Stimulated activated CD4-positive, alpha-beta T cell treated with anti-CD3 and anti-CD28 coated beads, Interleukin-12 subunit alpha, Interleukin-12 subunit beta, amount 100 ng/mL, for 48 hours (primary cell): ENCODE data around the gene HECTD3.

ENCODE experiments used
- DNase-seq, 3 donors: peaks; one replicate each; pipeline ENCODE4 v3.0.0-alpha.2; 2020; ENCODE audit warnings: low read depth in 2 of 3, low spot score in 1 of 3

HECTD3 gene

GRCh38 chr1:45010855-45011811 is at the start of gene HECTD3:
Gene HECTD3 (minus strand): TSS chr1:45011324. CDS start chr1:45011257, 67 bp downstream.
- peak; percentile 34 to 67 (median 49) for DNase-seq

- no peak for DNase-seq
Observed at GRCh38 chr1:45059829-45060228, 48.7 kb upstream of the HECTD3 start.

GRCh38 chr1:45057542-45057941 is 46.4 kb upstream of the HECTD3 start:
- DNase-seq: no peak

GRCh38 chr1:45051005-45051772 is 40.1 kb upstream of the HECTD3 start:
- no peak for DNase-seq

- no peak for DNase-seq
Observed at GRCh38 chr1:45047032-45047431, 35.9 kb upstream of the HECTD3 start.

GRCh38 chr1:45044916-45045315 is 33.8 kb upstream of the HECTD3 start:
- no peak for DNase-seq

GRCh38 chr1:45043094-45043493 is 32.0 kb upstream of the HECTD3 start:
- no peak for DNase-seq

- DNase-seq: no peak
Observed at GRCh38 chr1:45040297-45040696, 29.2 kb upstream of the HECTD3 start.

GRCh38 chr1:45038661-45039364 is 27.7 kb upstream of the HECTD3 start:
- DNase-seq: no peak

GRCh38 chr1:45038240-45038639 is 27.1 kb upstream of the HECTD3 start:
- no peak for DNase-seq

GRCh38 chr1:45037456-45037855 is 26.3 kb upstream of the HECTD3 start:
- no peak for DNase-seq

GRCh38 chr1:45035631-45036301 is 24.6 kb upstream of the HECTD3 start:
- no peak for DNase-seq

- no peak for DNase-seq
Observed at GRCh38 chr1:45033356-45033755, 22.2 kb upstream of the HECTD3 start.

- DNase-seq: no peak
Observed at GRCh38 chr1:45032837-45033236, 21.7 kb upstream of the HECTD3 start.

- no peak for DNase-seq
Observed at GRCh38 chr1:45026446-45026845, 15.3 kb upstream of the HECTD3 start.

GRCh38 chr1:45023663-45024062 is 12.5 kb upstream of the HECTD3 start:
- no peak for DNase-seq

GRCh38 chr1:45018599-45019230 is 7.6 kb upstream of the HECTD3 start:
- DNase-seq: peak; percentile 53 to 59 (median 58)

GRCh38 chr1:45016767-45017166 is 5.6 kb upstream of the HECTD3 start:
- DNase-seq: no peak

- no peak for DNase-seq
Observed at GRCh38 chr1:45016090-45016697, 5.1 kb upstream of the HECTD3 start.

GRCh38 chr1:45015683-45016082 is 4.6 kb upstream of the HECTD3 start:
- no peak for DNase-seq
